Osteocyte (in vitro differentiated cells): ENCODE results near the gene RNU6-9. TPM values are rescaled to one million over a fixed set of nuclear protein-coding genes. Genes with fewer than 3 reads are reported as not detected.
A peak's percentile ranks its signal among the peaks of the same experiment; 100 is the strongest.
"Not testable (repeated sequence)": the region's sequence is repeated elsewhere in the genome, so short reads cannot be mapped to it uniquely, and the experiment has no call there.

Source experiments
- DNase-seq: peaks from one replicate; pipeline ENCODE4 v3.0.0; 2021; ENCODE audit warnings: mixed read lengths; ENCODE audit not compliant: unreplicated experiment; ENCODE audit errors: extremely low spot score
- H3K27ac Mint-ChIP-seq: one replicate; pipeline ENCODE4 v1.8.0; 2021; ENCODE audit warnings: mild to moderate bottlenecking, mixed read lengths; ENCODE audit not compliant: unreplicated experiment
- H3K27me3 Mint-ChIP-seq: one replicate; pipeline ENCODE4 v1.8.0; 2021; ENCODE audit warnings: mixed read lengths; ENCODE audit not compliant: unreplicated experiment
- H3K36me3 Mint-ChIP-seq: one replicate; pipeline ENCODE4 v1.8.0; 2021; ENCODE audit warnings: mixed read lengths; ENCODE audit not compliant: unreplicated experiment
- H3K4me1 Mint-ChIP-seq: one replicate; pipeline ENCODE4 v1.8.0; 2021; ENCODE audit warnings: mixed read lengths; ENCODE audit not compliant: unreplicated experiment
- H3K4me3 Mint-ChIP-seq: one replicate; pipeline ENCODE4 v1.8.0; 2021; ENCODE audit warnings: mild to moderate bottlenecking, moderate library complexity, mixed read lengths; ENCODE audit not compliant: unreplicated experiment
- H3K9me3 Mint-ChIP-seq: one replicate; pipeline ENCODE4 v1.8.0; 2021; ENCODE audit warnings: mixed read lengths; ENCODE audit not compliant: unreplicated experiment
- total RNA-seq: library from RNA; stranded (reverse); gene quantifications from 2 replicates; pipeline ENCODE4 v1.2.1, GENCODE V29; 2021
- TF ChIP-seq, protein P1 (sequence below): fragments of 200-600 bp; sonication (generic); IDR thresholded peaks from 2 replicates; pipeline ENCODE4 v1.5.0; 2021; ENCODE audit warnings: antibody characterized with exemption, mild to moderate bottlenecking, moderate library complexity

Gene RNU6-9
- total RNA-seq, 1 donor from 2014 or later, result not detected

- TF ChIP-seq, protein P1, sequence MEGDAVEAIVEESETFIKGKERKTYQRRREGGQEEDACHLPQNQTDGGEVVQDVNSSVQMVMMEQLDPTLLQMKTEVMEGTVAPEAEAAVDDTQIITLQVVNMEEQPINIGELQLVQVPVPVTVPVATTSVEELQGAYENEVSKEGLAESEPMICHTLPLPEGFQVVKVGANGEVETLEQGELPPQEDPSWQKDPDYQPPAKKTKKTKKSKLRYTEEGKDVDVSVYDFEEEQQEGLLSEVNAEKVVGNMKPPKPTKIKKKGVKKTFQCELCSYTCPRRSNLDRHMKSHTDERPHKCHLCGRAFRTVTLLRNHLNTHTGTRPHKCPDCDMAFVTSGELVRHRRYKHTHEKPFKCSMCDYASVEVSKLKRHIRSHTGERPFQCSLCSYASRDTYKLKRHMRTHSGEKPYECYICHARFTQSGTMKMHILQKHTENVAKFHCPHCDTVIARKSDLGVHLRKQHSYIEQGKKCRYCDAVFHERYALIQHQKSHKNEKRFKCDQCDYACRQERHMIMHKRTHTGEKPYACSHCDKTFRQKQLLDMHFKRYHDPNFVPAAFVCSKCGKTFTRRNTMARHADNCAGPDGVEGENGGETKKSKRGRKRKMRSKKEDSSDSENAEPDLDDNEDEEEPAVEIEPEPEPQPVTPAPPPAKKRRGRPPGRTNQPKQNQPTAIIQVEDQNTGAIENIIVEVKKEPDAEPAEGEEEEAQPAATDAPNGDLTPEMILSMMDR, result no peak
- Mint-ChIP-seq H3K9me3 (no peaks in the 10 kb centered on the region), H3K27ac (no peak overlapping the region), H3K36me3 (no peaks in the 10 kb centered on the region), H3K27me3 (no peaks in the 10 kb centered on the region), H3K4me1 (peaks cover 29% of the 10 kb centered on the region), H3K4me3 (no peak overlapping the region)
- no peak for DNase-seq
Observed at GRCh38 chr19:848386-848921, 44.8 kb upstream of the RNU6-9 start.

DNA sequence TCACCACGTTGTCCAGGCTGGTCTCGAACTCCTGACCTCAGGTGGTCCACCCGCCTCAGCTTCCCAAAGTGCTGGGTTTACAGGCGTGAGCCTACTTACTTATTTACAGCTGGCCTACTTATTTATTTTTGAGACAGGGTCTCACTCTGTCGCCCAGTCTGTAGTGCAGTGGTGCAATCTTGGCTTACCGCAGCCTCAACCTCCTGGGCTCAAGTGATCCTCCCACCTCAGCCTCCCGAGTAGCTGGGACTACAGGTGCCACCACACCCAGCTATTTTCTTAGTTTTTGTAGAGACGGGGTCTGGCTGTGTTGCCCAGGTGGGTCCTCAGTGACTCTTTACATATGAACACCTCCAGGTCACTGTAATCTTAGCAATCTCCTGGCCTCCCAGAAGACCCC, 44.1 kb upstream of the RNU6-9 start:
- H3K4me3 Mint-ChIP-seq, H3K27ac Mint-ChIP-seq, H3K9me3 Mint-ChIP-seq, DNase-seq, H3K27me3 Mint-ChIP-seq, H3K36me3 Mint-ChIP-seq: not testable (repeated sequence)
- H3K4me1 Mint-ChIP-seq, result peaks cover 29% of the 10 kb centered on the region

DNA sequence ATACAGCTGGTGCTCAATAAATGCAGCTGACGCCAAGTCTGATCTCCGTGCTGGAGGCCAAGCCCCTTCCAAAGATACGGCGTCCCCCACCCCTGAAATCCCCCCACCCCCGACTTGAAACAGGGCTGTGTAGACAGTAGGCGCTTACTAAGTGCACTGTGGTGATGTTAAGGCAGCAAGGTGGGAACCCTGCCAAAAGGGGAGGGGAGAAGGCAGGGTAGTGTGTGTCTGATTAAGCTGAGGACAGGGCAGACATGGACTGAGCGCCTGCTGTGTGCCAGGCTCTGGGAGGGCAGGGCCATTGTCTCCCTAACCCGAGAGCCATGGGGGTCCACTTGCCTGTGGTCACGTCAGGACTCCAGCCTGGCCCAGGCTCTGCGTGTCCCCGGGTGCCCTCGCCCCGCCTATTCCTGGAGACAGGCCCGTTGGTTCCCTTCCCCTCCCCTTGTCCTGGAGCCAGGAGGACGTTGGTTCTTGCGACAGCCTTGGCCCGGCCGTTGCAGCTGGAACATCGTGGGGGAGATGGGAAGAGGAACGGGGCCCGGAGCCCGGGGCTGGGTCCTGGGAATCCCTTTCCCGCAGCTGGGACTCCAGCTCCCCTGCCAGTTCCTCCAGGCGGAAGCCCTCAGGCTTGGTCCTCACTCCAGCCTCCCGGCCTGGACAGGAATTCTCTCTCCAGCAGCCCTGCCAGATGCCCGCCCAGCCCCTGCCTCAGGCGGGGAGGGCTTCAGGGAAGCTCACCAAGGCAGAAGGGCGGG, 42.9 kb upstream of the RNU6-9 start:
- H3K27ac Mint-ChIP-seq, result peak overlapping the region; percentile 90

GRCh38 chr19:850979-851335, 42.3 kb upstream of the RNU6-9 start:
- peak overlapping the region; percentile 90 for H3K27ac Mint-ChIP-seq
- H3K27me3 Mint-ChIP-seq, result no peaks in the 10 kb centered on the region
- no peaks in the 10 kb centered on the region for H3K9me3 Mint-ChIP-seq
- DNase-seq, result no peak
- TF ChIP-seq, protein P1, result no peak
- peaks cover 22% of the 10 kb centered on the region for H3K4me1 Mint-ChIP-seq
- H3K36me3 Mint-ChIP-seq, result no peaks in the 10 kb centered on the region
- no peak overlapping the region for H3K4me3 Mint-ChIP-seq

More for the DNA sequence above, 42.9 kb upstream of the RNU6-9 start:
- Mint-ChIP-seq H3K9me3 (no peaks in the 10 kb centered on the region), H3K27me3 (no peaks in the 10 kb centered on the region), H3K4me3 (no peak overlapping the region), H3K36me3 (no peaks in the 10 kb centered on the region), H3K4me1 (peaks cover 26% of the 10 kb centered on the region)
- DNase-seq, result peak; percentile 97
- TF ChIP-seq, protein P1, result no peak

DNA sequence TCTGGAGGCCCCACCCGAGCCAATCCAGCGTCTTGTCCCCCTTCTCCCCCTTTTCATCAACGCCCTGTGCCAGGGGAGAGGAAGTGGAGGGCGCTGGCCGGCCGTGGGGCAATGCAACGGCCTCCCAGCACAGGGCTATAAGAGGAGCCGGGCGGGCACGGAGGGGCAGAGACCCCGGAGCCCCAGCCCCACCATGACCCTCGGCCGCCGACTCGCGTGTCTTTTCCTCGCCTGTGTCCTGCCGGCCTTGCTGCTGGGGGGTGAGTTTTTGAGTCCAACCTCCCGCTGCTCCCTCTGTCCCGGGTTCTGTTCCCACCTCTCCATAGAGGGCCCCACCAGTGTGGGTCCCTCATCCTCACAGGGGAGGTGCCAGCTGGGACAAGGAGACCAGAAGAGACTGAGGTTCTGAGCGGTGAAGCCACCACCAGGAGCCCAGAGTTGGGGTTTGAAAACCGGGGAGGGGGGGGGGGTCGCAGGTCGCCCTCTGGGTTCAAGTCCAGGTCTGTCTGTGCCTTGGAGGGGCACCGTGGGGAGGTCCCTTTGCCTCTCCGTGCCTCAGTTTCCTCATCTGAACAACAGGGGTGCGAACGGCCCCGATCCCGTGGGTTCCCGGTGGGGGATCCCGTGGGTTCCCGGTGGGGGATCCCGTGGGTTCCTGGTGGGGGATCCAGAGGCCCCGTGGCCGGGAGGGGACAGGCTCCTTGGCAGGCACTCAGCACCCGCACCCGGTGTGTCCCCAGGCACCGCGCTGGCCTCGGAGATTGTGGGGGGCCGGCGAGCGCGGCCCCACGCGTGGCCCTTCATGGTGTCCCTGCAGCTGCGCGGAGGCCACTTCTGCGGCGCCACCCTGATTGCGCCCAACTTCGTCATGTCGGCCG, 40.9 kb upstream of the RNU6-9 start, which contains the start of gene ELANE:
Gene ELANE (plus strand): TSS at position 168 of the 878 bp plus-strand sequence. CDS start 26 bp downstream, at position 194.
- H3K4me3 Mint-ChIP-seq, result no peak within 1 kb of the TSS
- no peaks in the 10 kb centered on the region for H3K36me3 Mint-ChIP-seq
- H3K27ac Mint-ChIP-seq, result peak within 1 kb of the TSS; percentile 57
- TF ChIP-seq, protein P1, result no peak
- no peak for DNase-seq
- no peaks in the 10 kb centered on the region for H3K9me3 Mint-ChIP-seq
- no peaks in the 10 kb centered on the region for H3K27me3 Mint-ChIP-seq
- peaks cover 19% of the 10 kb centered on the region for H3K4me1 Mint-ChIP-seq
